Vagina (tissue), 2 donors: ENCODE data around the gene BEGAIN. TPM values are rescaled to one million over a fixed set of nuclear protein-coding genes. Genes with fewer than 3 reads are reported as not detected.

Source experiments
- DNase-seq, 2 donors: peaks; one replicate each; pipeline ENCODE4 v3.0.0-alpha.2; 2017; ENCODE audit errors: extremely low spot score in 2 of 2
- H3K27ac ChIP-seq: fragments of 200-600 bp; sonication (generic); one replicate; pipeline ENCODE4 v1.5.1; 2019
- H3K27me3 ChIP-seq: fragments of 200-600 bp; sonication (generic); one replicate; pipeline ENCODE4 v1.5.1; 2019
- H3K36me3 ChIP-seq, 2 donors: fragments of 200-600 bp; sonication (generic); one replicate each; pipeline ENCODE4 v1.5.1; 2017 to 2019
- H3K4me1 ChIP-seq: fragments of 200-600 bp; sonication (generic); one replicate; pipeline ENCODE4 v1.5.1; 2019
- H3K4me3 ChIP-seq, 2 donors: fragments of 200-600 bp; sonication (generic); 1 replicate in 1 of 2; 2 replicates in 1 of 2; pipeline ENCODE4 v1.5.1; 2016 to 2019
- H3K9me3 ChIP-seq: fragments of 200-600 bp; sonication (generic); one replicate; pipeline ENCODE4 v1.5.1; 2019
- CTCF ChIP-seq, 3 experiments: fragments of 450-650 bp in 2 of 3; fragments of 200-600 bp in 1 of 3; sonication (generic) in 1 of 3; IDR thresholded peaks; one replicate each; pipeline ENCODE4 v1.5.1; 2017 to 2019; ENCODE audit warnings: antibody characterized with exemption in 3 of 3, mild to moderate bottlenecking in 2 of 3, moderate library complexity in 2 of 3
- POLR2A ChIP-seq, 2 donors: fragments of 450-650 bp; IDR thresholded peaks; one replicate each; pipeline ENCODE4 v1.6.1; 2017; ENCODE audit warnings: antibody characterized with exemption in 2 of 2, mild to moderate bottlenecking in 2 of 2, moderate library complexity in 2 of 2
- POLR2AphosphoS5 ChIP-seq, 2 donors: sonication (generic); formaldehyde crosslinking; IDR thresholded peaks; one replicate each; pipeline ENCODE4 v1.9.0; 2017; ENCODE audit warnings: antibody characterized with exemption in 2 of 2, mild to moderate bottlenecking in 2 of 2, low read depth in 1 of 2; ENCODE audit not compliant: insufficient read depth in 1 of 2
- intact Hi-C: fragments of 100-400 bp; cut with DNase I; formaldehyde crosslinking; loops from one replicate; pipeline ENCODE4 v1.15.1; 2023
- total RNA-seq: library from RNA; depleted of rRNA; stranded (reverse); fragments of >200 nt; gene quantifications from one replicate; pipeline ENCODE4 v1.2.3, GENCODE V29; 2016

BEGAIN gene
- total RNA-seq, 1 donor from 2014 or later, result 3.4 TPM

DNA sequence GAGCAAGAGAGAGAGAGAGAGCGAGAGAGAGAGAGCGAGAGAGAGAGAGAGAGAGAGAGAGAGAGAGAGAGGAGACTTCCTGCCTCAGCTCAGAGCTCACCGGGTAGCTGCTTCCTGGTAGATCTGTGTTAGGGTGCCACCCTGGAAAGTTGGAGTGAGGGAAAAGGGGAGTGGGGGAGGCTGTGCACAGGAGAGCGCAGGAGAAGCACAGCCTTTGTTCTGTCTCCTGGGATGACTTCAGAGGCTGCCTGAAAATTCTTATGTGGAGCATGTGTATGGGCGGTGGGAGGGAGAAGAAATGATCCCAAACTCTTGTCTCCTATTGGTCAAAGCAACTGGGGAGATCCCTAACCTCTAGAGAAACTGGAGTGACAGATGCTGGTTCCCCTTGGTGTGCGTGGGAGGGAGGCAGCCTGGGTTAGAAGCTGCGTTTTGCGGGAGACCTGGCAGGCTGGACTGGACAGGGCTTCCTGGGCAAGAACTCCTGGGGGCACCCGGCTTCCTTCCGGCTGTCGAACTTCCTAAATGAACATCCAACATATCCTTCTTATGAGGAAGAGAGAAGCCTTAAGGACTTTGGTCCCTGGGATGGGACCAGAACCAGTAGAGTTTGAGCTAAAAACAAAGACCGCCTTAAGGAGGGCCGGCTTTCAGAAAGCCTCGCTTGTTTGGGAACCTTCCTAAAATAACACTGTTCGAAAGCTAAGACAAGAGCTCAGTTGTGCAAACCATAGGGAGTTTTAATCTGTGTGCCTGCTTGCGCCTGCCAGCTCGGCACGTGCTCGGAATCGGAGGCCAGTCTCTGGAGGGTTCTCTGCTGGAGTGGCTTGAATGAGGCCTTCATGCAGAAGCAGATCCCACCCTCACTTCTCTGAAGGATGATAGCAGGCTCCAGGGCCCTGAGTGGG is 30.4 kb upstream of the BEGAIN start:
- Histone ChIP-seq H3K36me3 (no peaks in the 10 kb centered on the region), H3K4me3 (no peak overlapping the region), H3K4me1 (peaks cover 11% of the 10 kb centered on the region), H3K9me3 (no peaks in the 10 kb centered on the region), H3K27me3 (no peaks in the 10 kb centered on the region), H3K27ac (no peak overlapping the region)
- intact Hi-C loops, result no loop called here
- TF ChIP-seq CTCF (IDR thresholded peaks at IDR 0.05) (no peak), POLR2AphosphoS5 (IDR thresholded peaks at IDR 0.05; ENCODE audit: insufficient read depth in 1 of 2, low read depth in 1 of 2) (no peak), POLR2A (IDR thresholded peaks at IDR 0.05) (no peak)
- DNase-seq, result no peak

GRCh38 chr14:100616854-100617409 is 29.7 kb upstream of the BEGAIN start:
- H3K27me3 ChIP-seq, result no peaks in the 10 kb centered on the region
- no peak for DNase-seq
- no peak overlapping the region for H3K27ac ChIP-seq
- H3K9me3 ChIP-seq, result no peaks in the 10 kb centered on the region
- peaks cover 11% of the 10 kb centered on the region for H3K4me1 ChIP-seq
- H3K36me3 ChIP-seq, result no peaks in the 10 kb centered on the region
- H3K4me3 ChIP-seq, result no peak overlapping the region
- TF ChIP-seq CTCF (IDR thresholded peaks at IDR 0.05) (no peak), POLR2A (IDR thresholded peaks at IDR 0.05) (no peak)
- intact Hi-C loops, result no loop called here

DNA sequence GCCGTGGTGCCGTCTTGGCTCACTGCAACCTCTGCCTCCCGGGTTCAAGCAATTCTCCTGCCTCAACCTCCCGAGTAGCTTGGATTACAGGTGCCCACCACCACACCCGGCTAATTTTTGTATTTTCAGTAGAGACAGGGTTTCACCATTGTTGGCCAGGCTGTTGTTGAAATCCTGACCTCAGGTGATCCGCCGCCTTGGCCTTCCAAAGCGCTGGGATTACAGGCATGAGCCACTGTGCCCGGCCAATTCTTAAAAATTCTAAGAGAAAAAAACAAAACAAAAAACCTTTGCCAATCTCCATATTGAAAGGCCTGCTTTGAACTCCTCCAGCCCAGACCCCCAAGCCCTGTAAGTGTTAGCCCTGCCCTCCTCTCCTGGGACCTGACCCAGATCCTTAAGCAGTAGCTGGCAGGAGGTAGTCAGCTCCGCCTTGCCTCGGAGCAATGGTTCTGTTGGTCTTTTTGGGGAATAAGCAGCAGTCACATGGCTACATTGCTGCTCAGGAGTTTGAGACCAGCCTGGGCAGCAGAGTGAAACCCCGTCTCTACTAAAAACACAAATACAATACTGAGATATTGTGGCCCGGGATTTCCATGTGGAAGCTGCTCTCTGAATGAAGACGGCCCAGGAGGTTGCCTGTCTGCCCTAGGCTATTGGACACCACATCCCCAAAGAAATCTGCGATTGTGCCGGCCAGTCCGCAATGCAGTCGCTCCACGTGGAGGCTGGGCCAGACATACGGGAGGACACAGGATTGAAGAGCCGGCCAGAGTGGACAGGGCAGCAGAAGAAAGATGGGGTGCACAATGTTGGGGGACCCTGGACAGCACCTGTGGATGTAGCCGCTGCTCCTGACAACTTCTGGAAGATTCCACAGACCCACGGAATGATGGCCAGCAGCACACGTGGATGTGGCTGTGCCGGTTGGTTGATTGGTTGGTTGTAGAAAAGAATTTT is 28.8 kb upstream of the BEGAIN start:
- Histone ChIP-seq H3K27ac (no peak overlapping the region), H3K4me1 (peaks cover 11% of the 10 kb centered on the region), H3K9me3 (no peaks in the 10 kb centered on the region), H3K4me3 (no peak overlapping the region), H3K36me3 (no peaks in the 10 kb centered on the region), H3K27me3 (no peaks in the 10 kb centered on the region)
- intact Hi-C loops, result no loop called here
- no peak for DNase-seq
- TF ChIP-seq CTCF (IDR thresholded peaks at IDR 0.05), result no peak
- no peak for TF ChIP-seq POLR2A (IDR thresholded peaks at IDR 0.05)
- no peak for TF ChIP-seq POLR2AphosphoS5 (IDR thresholded peaks at IDR 0.05; ENCODE audit: insufficient read depth in 1 of 2, low read depth in 1 of 2)

DNA sequence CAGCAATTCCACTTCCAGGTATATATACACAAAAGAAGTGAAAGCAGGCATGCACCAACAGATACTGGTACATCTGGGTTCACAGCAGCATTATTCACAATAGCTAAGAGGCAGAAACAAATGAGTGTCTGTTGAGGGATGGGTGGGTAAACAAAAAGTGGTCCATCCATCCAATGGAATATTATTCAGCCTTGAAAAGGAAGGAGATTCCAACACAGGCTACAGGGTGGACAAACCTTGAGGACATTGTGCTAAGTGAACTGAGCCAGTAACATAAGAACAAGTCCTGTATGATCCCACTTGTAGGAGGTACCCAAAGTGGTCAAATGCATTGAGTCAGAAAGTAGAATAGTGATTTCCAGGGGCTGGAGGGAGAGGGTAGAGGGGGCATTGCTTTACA is 27.6 kb upstream of the BEGAIN start:
- no peak for TF ChIP-seq POLR2AphosphoS5 (IDR thresholded peaks at IDR 0.05; ENCODE audit: insufficient read depth in 1 of 2, low read depth in 1 of 2)
- TF ChIP-seq POLR2A (IDR thresholded peaks at IDR 0.05), result no peak
- TF ChIP-seq CTCF (IDR thresholded peaks at IDR 0.05), result no peak
- DNase-seq, result no peak
- H3K4me3 ChIP-seq, result no peak overlapping the region
- no peak overlapping the region for H3K27ac ChIP-seq
- H3K36me3 ChIP-seq, result no peaks in the 10 kb centered on the region
- H3K27me3 ChIP-seq, result no peaks in the 10 kb centered on the region
- H3K9me3 ChIP-seq, result no peaks in the 10 kb centered on the region
- H3K4me1 ChIP-seq, result peaks cover 11% of the 10 kb centered on the region
- intact Hi-C loops, result no loop called here
